ENCODE results near the gene MUCL3. TPM values are rescaled to one million over a fixed set of nuclear protein-coding genes. Genes with fewer than 3 reads are reported as not detected.
"Not testable (repeated sequence)": the region's sequence is repeated elsewhere in the genome, so short reads cannot be mapped to it uniquely, and the experiment has no call there.

The MUCL3 gene
- total RNA-seq, 1 donor from 2014 or later: not detected

- no peak for TF ChIP-seq CTCF (IDR thresholded peaks at IDR 0.05; ENCODE audit: unreplicated experiment)
- H3K27me3 Mint-ChIP-seq (ENCODE audit: unreplicated experiment): no peaks in the 10 kb centered on the region
- H3K36me3 Mint-ChIP-seq (ENCODE audit: low read depth, unreplicated experiment): peaks cover 19% of the 10 kb centered on the region
- DNase-seq (ENCODE audit: low spot score): no peak
- peak overlapping the region; percentile 59 for H3K4me3 Mint-ChIP-seq (ENCODE audit: unreplicated experiment)
- no peaks in the 10 kb centered on the region for H3K4me1 Mint-ChIP-seq (ENCODE audit: unreplicated experiment)
- no peak overlapping the region for H3K27ac Mint-ChIP-seq (ENCODE audit: unreplicated experiment)
- no peaks in the 10 kb centered on the region for H3K9me3 Mint-ChIP-seq (ENCODE audit: unreplicated experiment)
Measured at GRCh38 chr6:30926644-30927043, 14.1 kb upstream of the MUCL3 start.

GRCh38 chr6:30927080-30927479, 13.7 kb upstream of the MUCL3 start:
- H3K9me3 Mint-ChIP-seq (ENCODE audit: unreplicated experiment); H3K4me1 Mint-ChIP-seq (ENCODE audit: unreplicated experiment); H3K4me3 Mint-ChIP-seq (ENCODE audit: unreplicated experiment); H3K27me3 Mint-ChIP-seq (ENCODE audit: unreplicated experiment); H3K27ac Mint-ChIP-seq (ENCODE audit: unreplicated experiment); DNase-seq (ENCODE audit: low spot score): not testable (repeated sequence)
- peaks cover 19% of the 10 kb centered on the region for H3K36me3 Mint-ChIP-seq (ENCODE audit: low read depth, unreplicated experiment)

GRCh38 chr6:30928677-30929076, 12.1 kb upstream of the MUCL3 start:
- Mint-ChIP-seq H3K36me3 (ENCODE audit: low read depth, unreplicated experiment) (peaks cover 19% of the 10 kb centered on the region), H3K27me3 (ENCODE audit: unreplicated experiment) (no peaks in the 10 kb centered on the region), H3K4me3 (ENCODE audit: unreplicated experiment) (no peak overlapping the region), H3K27ac (ENCODE audit: unreplicated experiment) (no peak overlapping the region), H3K9me3 (ENCODE audit: unreplicated experiment) (no peaks in the 10 kb centered on the region), H3K4me1 (ENCODE audit: unreplicated experiment) (no peaks in the 10 kb centered on the region)
- no peak for DNase-seq (ENCODE audit: low spot score)
- TF ChIP-seq CTCF (IDR thresholded peaks at IDR 0.05; ENCODE audit: unreplicated experiment): no peak

- Mint-ChIP-seq H3K9me3 (ENCODE audit: unreplicated experiment) (no peaks in the 10 kb centered on the region), H3K36me3 (ENCODE audit: low read depth, unreplicated experiment) (peaks cover 16% of the 10 kb centered on the region), H3K27me3 (ENCODE audit: unreplicated experiment) (no peaks in the 10 kb centered on the region), H3K4me1 (ENCODE audit: unreplicated experiment) (no peaks in the 10 kb centered on the region), H3K27ac (ENCODE audit: unreplicated experiment) (no peak overlapping the region), H3K4me3 (ENCODE audit: unreplicated experiment) (no peak overlapping the region)
- no peak for TF ChIP-seq CTCF (IDR thresholded peaks at IDR 0.05; ENCODE audit: unreplicated experiment)
- no peak for DNase-seq (ENCODE audit: low spot score)
Measured at GRCh38 chr6:30930506-30930905, 10.3 kb upstream of the MUCL3 start.

GRCh38 chr6:30931272-30931671, 9.5 kb upstream of the MUCL3 start:
- DNase-seq (ENCODE audit: low spot score): no peak
- no peaks in the 10 kb centered on the region for H3K27me3 Mint-ChIP-seq (ENCODE audit: unreplicated experiment)
- H3K4me1 Mint-ChIP-seq (ENCODE audit: unreplicated experiment): no peaks in the 10 kb centered on the region
- no peak overlapping the region for H3K27ac Mint-ChIP-seq (ENCODE audit: unreplicated experiment)
- H3K9me3 Mint-ChIP-seq (ENCODE audit: unreplicated experiment): no peaks in the 10 kb centered on the region
- H3K4me3 Mint-ChIP-seq (ENCODE audit: unreplicated experiment): no peak overlapping the region
- peaks cover 16% of the 10 kb centered on the region for H3K36me3 Mint-ChIP-seq (ENCODE audit: low read depth, unreplicated experiment)
- no peak for TF ChIP-seq CTCF (IDR thresholded peaks at IDR 0.05; ENCODE audit: unreplicated experiment)

Data from endothelial cell (in vitro differentiated cells).